Nephron progenitor cell (in vitro differentiated cells): ENCODE measurements around the gene GPR62.

Source experiments
- DNase-seq: peaks from one replicate; pipeline ENCODE4 v3.0.0; 2021
- H3K27ac Mint-ChIP-seq: 2 replicates; pipeline ENCODE4 v1.8.0; 2021; ENCODE audit warnings: mild to moderate bottlenecking, moderate library complexity, mixed read lengths
- H3K27me3 Mint-ChIP-seq: 2 replicates; pipeline ENCODE4 v1.8.0; 2021; ENCODE audit warnings: mild to moderate bottlenecking, low read depth, mixed read lengths; ENCODE audit not compliant: poor library complexity
- H3K36me3 Mint-ChIP-seq: 2 replicates; pipeline ENCODE4 v1.8.0; 2021; ENCODE audit warnings: low read depth, mixed read lengths
- H3K4me1 Mint-ChIP-seq: 2 replicates; pipeline ENCODE4 v1.8.0; 2021; ENCODE audit warnings: mixed read lengths
- H3K4me3 Mint-ChIP-seq: 2 replicates; pipeline ENCODE4 v1.8.0; 2021; ENCODE audit warnings: mild to moderate bottlenecking, moderate library complexity, mixed read lengths
- H3K9me3 Mint-ChIP-seq: 2 replicates; pipeline ENCODE4 v1.8.0; 2021; ENCODE audit warnings: mild to moderate bottlenecking, moderate library complexity, mixed read lengths
- TF ChIP-seq, protein P1 (sequence below): fragments of 200-600 bp; sonication (generic); IDR thresholded peaks from 2 replicates; pipeline ENCODE4 v1.5.0; 2021; ENCODE audit warnings: antibody characterized with exemption

GPR62 gene

DNA sequence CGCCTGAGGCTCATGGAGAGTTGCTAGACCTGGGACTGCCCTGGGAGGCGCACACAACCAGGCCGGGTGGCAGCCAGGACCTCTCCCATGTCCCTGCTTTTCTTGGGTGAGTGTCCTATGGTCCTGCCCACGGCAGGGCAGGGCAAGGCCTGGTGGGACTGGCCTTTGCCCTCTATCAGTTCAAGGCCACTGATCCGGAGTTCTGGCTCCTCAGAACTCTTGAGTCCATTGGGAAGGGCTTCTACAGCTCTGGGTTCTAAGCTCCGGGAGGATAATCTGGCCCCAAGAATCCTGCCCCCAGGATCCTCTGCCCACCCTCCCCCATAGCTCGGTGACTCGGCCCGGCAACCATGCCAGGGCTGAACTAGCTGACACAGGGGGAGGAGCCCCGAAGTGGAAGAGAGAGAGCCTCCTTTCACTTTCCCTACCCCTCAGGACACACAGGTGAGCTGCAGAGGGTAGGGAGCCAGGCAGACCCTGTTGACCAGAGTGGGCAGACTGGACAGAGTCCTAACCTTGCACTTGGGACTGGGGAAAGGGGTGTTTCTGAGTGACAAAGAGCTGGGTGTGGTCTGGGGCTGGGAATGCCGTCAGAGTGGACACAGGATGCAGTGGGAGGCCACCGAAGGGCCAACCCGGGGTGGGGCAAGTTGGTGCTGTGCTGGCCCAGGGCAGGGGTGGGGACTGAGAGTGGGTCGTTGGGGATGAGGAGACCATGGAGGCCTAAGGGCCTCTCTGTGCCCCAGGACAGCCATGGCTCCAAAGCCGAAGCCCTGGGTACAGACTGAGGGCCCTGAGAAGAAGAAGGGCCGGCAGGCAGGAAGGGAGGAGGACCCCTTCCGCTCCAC lies 12.4 kb upstream of the GPR62 start:
- H3K4me1 Mint-ChIP-seq, result peaks cover 56% of the 10 kb centered on the region
- H3K9me3 Mint-ChIP-seq, result no peaks in the 10 kb centered on the region
- peak overlapping the region; percentile 58 for H3K4me3 Mint-ChIP-seq
- H3K27ac Mint-ChIP-seq, result peak overlapping the region; percentile 22
- H3K36me3 Mint-ChIP-seq, result peaks cover 6% of the 10 kb centered on the region
- H3K27me3 Mint-ChIP-seq, result peaks cover 3% of the 10 kb centered on the region
- TF ChIP-seq, protein P1, sequence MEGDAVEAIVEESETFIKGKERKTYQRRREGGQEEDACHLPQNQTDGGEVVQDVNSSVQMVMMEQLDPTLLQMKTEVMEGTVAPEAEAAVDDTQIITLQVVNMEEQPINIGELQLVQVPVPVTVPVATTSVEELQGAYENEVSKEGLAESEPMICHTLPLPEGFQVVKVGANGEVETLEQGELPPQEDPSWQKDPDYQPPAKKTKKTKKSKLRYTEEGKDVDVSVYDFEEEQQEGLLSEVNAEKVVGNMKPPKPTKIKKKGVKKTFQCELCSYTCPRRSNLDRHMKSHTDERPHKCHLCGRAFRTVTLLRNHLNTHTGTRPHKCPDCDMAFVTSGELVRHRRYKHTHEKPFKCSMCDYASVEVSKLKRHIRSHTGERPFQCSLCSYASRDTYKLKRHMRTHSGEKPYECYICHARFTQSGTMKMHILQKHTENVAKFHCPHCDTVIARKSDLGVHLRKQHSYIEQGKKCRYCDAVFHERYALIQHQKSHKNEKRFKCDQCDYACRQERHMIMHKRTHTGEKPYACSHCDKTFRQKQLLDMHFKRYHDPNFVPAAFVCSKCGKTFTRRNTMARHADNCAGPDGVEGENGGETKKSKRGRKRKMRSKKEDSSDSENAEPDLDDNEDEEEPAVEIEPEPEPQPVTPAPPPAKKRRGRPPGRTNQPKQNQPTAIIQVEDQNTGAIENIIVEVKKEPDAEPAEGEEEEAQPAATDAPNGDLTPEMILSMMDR, result no peak
- DNase-seq, result no peak

DNA sequence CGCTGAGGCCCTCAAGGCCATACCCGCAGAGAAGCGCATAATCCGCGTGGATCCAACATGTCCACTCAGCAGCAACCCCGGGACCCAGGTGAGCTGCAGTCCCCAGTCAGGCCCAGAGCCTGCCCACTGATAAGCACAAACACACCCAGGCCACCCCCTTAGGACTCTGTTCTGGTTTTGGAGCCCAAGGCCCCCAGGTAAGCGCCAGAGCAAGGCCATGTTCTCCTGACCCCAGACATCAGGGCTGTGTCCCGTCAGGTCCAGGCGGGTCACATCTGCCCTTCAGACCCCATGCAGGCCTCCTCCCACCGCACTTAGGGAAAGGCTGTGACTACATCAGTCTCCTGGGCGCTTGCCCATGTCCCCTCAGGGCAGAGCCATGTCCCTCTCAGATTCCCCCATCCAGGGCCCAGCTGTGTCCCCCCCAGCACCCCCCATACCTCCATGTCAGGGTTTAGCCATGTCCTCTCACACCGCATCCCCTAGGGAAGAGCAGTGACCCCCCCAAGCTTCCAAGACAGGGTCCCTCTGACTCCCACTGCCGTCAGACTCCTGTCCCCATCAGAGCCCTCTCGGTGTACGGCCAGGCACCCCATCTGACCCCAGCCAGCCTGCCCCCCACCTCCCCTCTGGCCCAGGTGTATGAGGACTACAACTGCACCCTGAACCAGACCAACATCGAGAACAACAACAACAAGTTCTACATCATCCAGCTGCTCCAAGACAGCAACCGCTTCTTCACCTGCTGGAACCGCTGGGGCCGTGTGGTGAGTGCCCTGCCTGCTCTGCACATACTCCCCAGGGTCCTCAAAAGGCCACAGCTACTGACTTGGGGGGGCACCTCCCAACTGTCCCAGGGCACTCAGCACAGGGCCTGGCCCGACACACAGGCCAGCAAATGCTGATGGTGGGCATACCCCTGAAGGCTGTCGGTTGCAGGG lies 11.5 kb upstream of the GPR62 start:
- Mint-ChIP-seq H3K27me3 (no peaks in the 10 kb centered on the region), H3K4me3 (no peak overlapping the region), H3K27ac (no peak overlapping the region), H3K9me3 (no peaks in the 10 kb centered on the region), H3K36me3 (no peaks in the 10 kb centered on the region), H3K4me1 (peaks cover 56% of the 10 kb centered on the region)
- no peak for DNase-seq
- TF ChIP-seq, protein P1, result no peak

DNA sequence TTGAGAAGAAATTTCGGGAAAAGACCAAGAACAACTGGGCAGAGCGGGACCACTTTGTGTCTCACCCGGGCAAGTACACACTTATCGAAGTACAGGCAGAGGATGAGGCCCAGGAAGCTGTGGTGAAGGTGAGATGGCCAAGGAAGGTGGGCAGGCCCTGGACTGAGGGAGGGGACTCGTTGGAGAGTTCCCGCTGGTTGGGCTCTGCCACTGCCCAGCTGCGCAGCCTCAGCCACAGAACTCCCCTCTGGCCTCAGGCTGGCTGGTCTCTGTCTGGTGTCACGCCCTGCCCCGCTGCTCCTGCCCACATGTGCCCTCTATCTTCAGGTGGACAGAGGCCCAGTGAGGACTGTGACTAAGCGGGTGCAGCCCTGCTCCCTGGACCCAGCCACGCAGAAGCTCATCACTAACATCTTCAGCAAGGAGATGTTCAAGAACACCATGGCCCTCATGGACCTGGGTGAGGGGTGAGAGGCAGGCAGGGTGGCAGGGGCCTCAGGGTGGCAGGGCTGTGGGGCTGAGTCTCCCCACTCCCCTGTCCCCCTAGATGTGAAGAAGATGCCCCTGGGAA lies 10.6 kb upstream of the GPR62 start:
- no peaks in the 10 kb centered on the region for H3K36me3 Mint-ChIP-seq
- TF ChIP-seq, protein P1, result no peak
- H3K4me1 Mint-ChIP-seq, result peaks cover 50% of the 10 kb centered on the region
- no peak overlapping the region for H3K4me3 Mint-ChIP-seq
- H3K27ac Mint-ChIP-seq, result no peak overlapping the region
- no peak for DNase-seq
- H3K27me3 Mint-ChIP-seq, result peaks cover 3% of the 10 kb centered on the region
- no peaks in the 10 kb centered on the region for H3K9me3 Mint-ChIP-seq

DNA sequence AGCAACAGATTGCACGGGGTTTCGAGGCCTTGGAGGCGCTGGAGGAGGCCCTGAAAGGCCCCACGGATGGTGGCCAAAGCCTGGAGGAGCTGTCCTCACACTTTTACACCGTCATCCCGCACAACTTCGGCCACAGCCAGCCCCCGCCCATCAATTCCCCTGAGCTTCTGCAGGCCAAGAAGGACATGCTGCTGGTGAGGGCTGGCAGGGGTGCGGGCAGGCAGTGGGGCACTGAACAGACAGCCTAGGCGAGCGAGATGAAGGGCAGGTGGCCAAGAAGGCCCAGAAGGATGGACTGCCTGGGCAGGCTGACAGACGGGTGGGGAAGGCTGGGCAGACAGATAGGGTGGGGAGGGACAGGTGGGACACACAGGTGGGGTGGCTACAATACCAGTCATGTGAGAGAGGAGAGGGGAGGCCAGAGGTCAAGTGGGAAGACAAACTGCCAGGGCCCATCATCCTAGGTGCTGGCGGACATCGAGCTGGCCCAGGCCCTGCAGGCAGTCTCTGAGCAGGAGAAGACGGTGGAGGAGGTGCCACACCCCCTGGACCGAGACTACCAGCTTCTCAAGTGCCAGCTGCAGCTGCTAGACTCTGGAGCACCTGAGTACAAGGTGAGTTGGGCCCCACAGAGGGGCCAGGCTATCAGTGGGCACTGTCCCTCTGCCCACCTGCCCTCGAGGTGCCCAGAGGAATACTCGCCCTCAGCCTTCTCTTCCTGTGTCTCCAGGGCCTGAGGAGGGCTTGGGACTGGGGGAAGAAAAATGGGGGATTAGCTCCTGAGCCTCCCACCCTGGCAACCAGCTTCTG lies 9.9 kb upstream of the GPR62 start:
- no peak for DNase-seq
- TF ChIP-seq, protein P1, result no peak
- H3K4me1 Mint-ChIP-seq, result peaks cover 45% of the 10 kb centered on the region
- H3K9me3 Mint-ChIP-seq, result no peaks in the 10 kb centered on the region
- H3K36me3 Mint-ChIP-seq, result no peaks in the 10 kb centered on the region
- no peak overlapping the region for H3K4me3 Mint-ChIP-seq
- H3K27me3 Mint-ChIP-seq, result peaks cover 3% of the 10 kb centered on the region
- no peak overlapping the region for H3K27ac Mint-ChIP-seq

DNA sequence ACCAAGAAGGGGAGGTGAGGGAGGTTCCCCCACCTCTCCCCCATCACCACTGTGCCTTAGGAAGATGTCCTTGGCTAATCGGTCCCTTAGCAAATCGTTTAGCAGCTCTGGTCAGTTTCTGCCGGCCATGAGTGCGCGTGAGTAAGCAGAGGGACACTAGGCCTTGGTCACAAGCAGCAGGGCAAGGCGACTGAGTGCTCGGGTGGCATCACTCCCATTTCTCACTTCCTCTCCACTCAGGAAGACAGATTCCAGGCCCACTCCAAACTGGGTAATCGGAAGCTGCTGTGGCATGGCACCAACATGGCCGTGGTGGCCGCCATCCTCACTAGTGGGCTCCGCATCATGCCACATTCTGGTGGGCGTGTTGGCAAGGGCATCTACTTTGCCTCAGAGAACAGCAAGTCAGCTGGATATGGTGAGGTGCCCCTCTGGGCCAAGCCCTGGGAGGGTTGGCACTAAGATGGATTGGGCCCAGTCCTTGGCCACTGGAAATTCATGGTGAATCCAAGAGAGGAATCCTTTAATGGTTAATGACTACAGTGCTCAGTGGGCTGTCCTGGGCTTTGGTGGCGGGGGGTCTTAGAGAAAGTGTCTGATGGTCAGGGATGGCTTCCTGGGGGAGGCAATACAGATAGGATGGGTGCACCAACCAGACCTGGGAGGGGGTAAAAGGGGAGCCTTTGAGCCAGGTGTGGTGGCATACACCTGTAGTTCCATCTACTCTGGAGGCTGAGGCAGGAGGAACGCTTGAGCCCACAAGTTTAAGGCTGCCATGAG lies 9.1 kb upstream of the GPR62 start:
- Mint-ChIP-seq H3K9me3 (no peaks in the 10 kb centered on the region), H3K36me3 (no peaks in the 10 kb centered on the region), H3K4me1 (peaks cover 37% of the 10 kb centered on the region), H3K4me3 (no peak overlapping the region), H3K27ac (no peak overlapping the region), H3K27me3 (peaks cover 3% of the 10 kb centered on the region)
- DNase-seq, result no peak
- TF ChIP-seq, protein P1, result no peak
